ENCODE measurements around the gene EXTL1.

The EXTL1 gene

DNA sequence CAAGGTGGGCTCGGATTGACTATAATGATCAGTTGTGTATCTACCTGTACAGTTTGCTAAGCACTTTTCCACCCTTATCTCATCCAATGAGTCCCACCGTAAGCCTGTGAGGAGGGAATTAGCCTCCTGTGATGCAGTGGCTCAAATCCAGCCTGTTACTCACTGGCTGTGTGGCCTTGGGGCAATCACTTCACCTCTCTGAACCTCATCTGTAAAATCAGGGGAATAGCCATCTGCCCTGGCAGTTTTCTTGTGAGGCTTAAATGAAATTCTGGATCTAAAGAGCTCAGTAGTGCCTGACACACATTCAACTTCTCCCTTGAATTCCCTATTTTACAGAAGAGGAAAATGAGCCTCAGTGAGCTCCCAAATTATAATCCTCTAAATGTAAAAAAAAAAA lies 7.4 kb upstream of the EXTL1 start:
- H3K9me3 Mint-ChIP-seq, result no peaks in the 10 kb centered on the region
- no peak overlapping the region for H3K4me3 Mint-ChIP-seq
- DNase-seq (ENCODE audit: low spot score in 2 of 2) (no peak), ATAC-seq (no peak)
- H3K27ac Mint-ChIP-seq, result no peak overlapping the region
- H3K36me3 Mint-ChIP-seq, result peaks cover 4% of the 10 kb centered on the region
- peaks cover 5% of the 10 kb centered on the region for H3K4me1 Mint-ChIP-seq

DNA sequence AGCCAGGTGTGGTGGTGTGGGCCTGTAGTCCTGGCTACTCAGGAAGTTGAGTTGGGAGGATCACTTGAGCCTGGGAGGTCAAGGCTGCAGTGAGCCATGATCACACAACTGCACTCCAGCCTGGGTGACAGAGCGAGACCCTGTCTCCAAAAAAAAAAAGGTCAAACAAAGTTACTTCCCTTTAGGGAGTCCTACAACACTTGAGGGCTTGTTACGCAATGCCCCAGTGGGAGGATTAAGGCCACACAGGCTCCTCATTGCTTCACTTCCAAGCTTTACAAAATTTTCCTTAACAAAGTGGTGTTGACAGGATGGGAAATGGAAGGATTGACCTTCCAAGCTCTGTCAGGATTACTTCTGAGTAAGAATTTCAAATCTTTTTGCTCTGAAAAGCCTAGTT lies 6.2 kb upstream of the EXTL1 start:
- DNase-seq (ENCODE audit: low spot score in 2 of 2) (no peak), ATAC-seq (no peak)
- peaks cover 4% of the 10 kb centered on the region for H3K36me3 Mint-ChIP-seq
- H3K4me1 Mint-ChIP-seq, result peaks cover 8% of the 10 kb centered on the region
- H3K27ac Mint-ChIP-seq, result no peak overlapping the region
- no peak overlapping the region for H3K4me3 Mint-ChIP-seq
- no peaks in the 10 kb centered on the region for H3K9me3 Mint-ChIP-seq

DNA sequence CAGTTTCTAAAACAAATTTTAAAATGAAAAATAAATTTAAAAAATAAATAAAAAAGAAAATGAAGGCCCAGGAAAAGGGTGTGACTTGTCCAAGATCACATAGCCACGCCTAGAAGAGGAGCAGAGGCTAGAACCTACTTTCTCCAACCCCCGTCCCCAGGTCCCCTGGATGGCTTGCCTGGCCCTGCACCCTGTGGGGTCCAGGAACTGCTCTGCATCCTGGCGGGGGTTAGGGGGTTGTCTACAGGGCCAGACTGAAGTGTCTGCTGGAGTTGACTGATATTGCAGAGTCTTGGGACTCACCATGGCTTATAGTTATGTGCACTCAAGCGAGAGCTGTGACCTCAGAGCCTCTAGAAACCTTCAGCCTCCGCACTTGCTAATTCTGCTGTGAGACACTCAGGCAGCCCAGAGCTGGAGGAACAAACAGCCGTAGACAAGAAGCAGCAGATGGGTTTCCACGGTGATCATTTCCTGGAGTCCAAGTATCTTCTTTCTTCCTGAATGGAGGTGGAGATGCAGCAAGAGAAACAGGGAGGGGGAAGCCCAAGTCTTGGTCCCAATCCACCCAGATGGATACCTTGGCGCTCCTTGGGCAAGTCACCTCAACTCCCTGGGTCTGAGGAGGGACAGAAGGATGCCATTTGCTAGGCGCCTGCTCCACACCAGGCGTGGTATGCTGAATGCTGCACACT lies 5.2 kb upstream of the EXTL1 start:
- ATAC-seq, result no peak
- H3K9me3 Mint-ChIP-seq, result no peaks in the 10 kb centered on the region

DNA sequence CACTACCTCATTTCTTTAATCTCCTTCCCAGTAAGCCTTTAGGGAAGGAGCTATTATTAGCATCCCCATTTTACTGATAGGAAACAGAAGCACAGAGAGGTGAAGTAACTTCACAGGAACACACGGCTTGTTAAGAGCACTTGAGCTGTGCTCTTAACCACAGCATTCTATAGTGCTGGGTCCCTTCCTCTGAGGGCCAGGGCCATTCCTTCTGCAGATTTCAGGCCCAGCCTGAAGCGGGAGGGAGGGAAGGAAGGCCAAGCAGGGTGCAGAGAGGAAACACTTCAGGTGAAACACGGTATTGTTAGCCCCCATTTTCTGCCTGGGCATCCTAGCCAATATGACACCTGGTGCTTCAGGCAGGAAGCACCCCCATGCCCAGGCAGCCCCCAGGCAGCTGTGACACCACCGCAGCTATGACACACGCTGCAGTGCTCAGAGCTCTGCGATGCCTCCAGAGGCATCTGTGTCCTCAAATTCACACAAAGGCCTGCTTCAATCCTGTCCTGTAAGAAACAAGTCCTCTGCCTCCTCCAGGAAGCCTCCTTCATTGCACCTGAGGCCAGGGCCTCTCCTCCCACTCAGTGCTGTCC lies 4.5 kb upstream of the EXTL1 start:
- no peak overlapping the region for H3K27ac Mint-ChIP-seq
- H3K9me3 Mint-ChIP-seq, result no peaks in the 10 kb centered on the region
- no peak overlapping the region for H3K4me3 Mint-ChIP-seq
- H3K36me3 Mint-ChIP-seq, result peaks cover 4% of the 10 kb centered on the region
- peaks cover 8% of the 10 kb centered on the region for H3K4me1 Mint-ChIP-seq
- ATAC-seq (no peak), DNase-seq (ENCODE audit: low spot score in 2 of 2) (no peak)

More for the DNA sequence above, 5.2 kb upstream of the EXTL1 start:
- H3K4me1 Mint-ChIP-seq, result peaks cover 8% of the 10 kb centered on the region
- peaks cover 4% of the 10 kb centered on the region for H3K36me3 Mint-ChIP-seq
- no peak for DNase-seq (ENCODE audit: low spot score in 2 of 2)
- no peak overlapping the region for H3K27ac Mint-ChIP-seq
- no peak overlapping the region for H3K4me3 Mint-ChIP-seq

DNA sequence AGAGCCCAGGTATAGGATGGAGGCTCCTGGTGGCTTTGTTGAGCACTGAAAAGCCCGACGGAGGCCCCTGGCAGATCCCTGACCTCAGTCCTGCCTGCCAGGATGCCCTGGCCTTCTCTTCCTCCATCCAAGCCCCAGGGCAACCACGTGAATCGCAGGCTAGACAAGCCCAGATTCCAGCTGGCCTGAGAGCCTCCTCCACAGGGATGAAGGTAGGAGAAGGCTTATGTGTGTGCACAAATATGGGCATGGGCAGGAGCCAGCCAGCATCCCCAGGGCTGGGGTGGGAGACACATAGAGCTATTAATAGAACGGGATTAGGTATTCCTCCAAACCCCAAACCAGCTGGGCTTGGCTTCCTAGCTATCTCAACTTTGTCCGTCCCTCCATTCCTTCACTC lies 4.0 kb upstream of the EXTL1 start:
- no peak for DNase-seq (ENCODE audit: low spot score in 2 of 2)
- no peak for ATAC-seq
- Mint-ChIP-seq H3K4me1 (peaks cover 8% of the 10 kb centered on the region), H3K4me3 (no peak overlapping the region), H3K27ac (no peak overlapping the region), H3K36me3 (peaks cover 4% of the 10 kb centered on the region), H3K9me3 (no peaks in the 10 kb centered on the region)

DNA sequence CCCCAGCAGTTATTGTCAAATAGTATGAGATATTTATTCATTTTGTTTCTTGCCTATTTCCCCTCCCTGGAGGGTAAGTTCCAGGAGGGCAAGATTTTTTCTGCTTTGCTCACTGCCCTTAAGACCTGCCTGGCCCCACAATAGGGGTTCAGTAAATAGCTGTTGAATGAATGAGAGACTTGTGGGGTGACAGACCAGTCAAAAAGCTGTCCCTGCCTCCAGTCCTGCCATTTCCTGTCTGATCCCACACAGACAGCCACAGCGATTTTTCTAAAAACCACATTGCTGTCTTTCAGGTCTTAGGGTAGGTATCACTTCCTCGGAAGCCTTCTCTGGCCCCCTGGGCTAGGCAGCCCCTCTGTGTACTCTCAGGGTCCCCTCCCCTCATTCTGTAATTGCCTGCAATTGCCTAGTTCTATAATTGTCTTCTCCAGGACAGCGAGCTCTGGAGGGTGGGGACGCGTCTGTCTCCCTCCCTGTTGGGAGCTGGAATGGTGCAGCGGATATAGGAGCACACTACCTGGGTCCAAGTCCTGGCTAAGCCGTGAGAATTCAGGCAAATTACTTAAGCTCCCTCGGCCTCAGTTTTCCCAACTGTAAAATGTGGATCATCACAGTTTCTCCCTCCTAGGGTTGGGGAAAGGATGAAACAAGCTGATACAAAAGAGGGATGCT lies 1.8 kb upstream of the EXTL1 start:
- no peak for ATAC-seq
- H3K4me1 Mint-ChIP-seq, result peaks cover 8% of the 10 kb centered on the region
- peaks cover 4% of the 10 kb centered on the region for H3K36me3 Mint-ChIP-seq
- no peak overlapping the region for H3K4me3 Mint-ChIP-seq
- no peaks in the 10 kb centered on the region for H3K9me3 Mint-ChIP-seq
- no peak overlapping the region for H3K27ac Mint-ChIP-seq
- no peak for DNase-seq (ENCODE audit: low spot score in 2 of 2)

DNA sequence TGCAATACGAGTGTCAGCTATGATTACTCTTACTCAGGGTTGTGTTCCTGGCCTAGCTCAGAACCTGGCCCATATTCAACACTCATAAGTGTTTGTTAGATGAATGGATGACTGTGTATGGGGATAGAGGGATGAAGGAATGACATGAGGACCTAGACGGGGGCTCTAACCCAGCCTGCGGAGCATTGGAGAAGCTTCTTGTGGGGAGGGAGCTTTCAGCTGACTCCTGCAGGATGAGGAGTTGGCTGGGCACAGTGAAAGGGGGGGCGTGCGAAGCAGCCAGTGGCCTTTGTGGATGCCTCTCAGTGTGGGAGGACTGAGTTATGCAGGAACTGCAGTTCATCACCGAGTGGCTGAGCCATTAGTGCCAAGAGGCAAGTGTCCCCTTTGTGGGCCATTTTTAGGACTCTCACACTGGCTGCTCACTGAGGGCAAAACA lies 1.2 kb upstream of the EXTL1 start:
- H3K4me3 Mint-ChIP-seq, result no peak overlapping the region
- DNase-seq (ENCODE audit: low spot score in 2 of 2) (no peak), ATAC-seq (no peak)
- peaks cover 8% of the 10 kb centered on the region for H3K4me1 Mint-ChIP-seq
- H3K27ac Mint-ChIP-seq, result no peak overlapping the region
- H3K36me3 Mint-ChIP-seq, result peaks cover 4% of the 10 kb centered on the region
- no peaks in the 10 kb centered on the region for H3K9me3 Mint-ChIP-seq

DNA sequence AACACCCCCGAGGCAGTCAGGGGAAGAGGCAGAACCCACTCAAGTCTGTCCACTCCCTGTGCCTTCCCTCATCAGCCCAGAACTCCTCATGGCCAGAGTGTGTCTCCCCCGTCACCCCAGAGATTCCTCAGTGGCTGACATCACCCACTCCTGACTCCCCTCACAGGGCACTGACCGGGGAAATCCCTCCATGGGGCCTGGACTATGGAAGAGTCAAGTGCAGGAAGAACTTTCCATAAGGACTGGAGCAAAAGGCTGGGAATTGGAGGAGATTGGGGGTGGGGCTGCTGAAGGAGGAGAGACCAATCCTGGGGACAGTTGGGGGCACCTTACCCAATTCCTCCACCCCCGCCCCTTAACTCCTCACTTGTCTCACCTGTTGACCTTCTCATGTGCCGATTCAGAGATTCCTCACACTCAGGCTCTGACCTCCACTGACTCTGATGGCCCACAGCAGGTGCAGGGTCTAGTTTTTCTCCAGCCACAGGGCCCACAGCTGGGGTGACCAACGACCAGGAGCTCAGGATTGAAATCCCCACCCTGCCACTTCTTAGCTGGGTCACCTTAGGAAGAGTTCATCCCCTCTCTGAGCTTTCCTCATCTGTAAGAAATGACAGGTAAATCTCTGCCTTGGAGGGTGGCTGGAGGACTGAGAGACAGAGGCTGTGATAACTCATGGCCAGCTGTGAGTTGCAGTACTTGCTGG lies 481 bp upstream of the EXTL1 start:
- Mint-ChIP-seq H3K4me3 (no peak overlapping the region), H3K4me1 (peaks cover 8% of the 10 kb centered on the region), H3K9me3 (no peaks in the 10 kb centered on the region), H3K36me3 (peaks cover 4% of the 10 kb centered on the region), H3K27ac (peak overlapping the region; percentile 29)
- ATAC-seq (no peak), DNase-seq (ENCODE audit: low spot score in 2 of 2) (no peak)

DNA sequence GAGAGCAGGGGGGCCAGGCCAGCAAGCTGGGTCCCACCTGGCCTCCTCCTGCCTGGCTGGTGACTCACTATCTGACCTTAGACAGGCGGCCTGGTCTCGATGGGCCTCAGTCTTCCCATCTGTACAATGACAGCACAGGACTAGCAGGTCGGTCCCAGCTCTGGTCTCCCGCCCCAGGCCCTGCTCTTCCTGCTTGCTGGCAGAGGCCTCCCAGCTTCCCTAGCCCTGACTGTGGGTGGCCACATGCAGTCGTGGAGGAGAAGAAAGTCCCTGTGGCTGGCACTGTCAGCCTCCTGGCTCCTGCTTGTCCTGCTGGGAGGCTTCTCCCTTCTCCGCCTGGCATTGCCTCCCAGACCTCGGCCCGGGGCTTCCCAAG lies 817 bp downstream of the EXTL1 start:
- peak overlapping the region; percentile 32 for H3K27ac Mint-ChIP-seq
- DNase-seq (ENCODE audit: low spot score in 2 of 2) (no peak), ATAC-seq (no peak)
- peaks cover 4% of the 10 kb centered on the region for H3K36me3 Mint-ChIP-seq
- no peaks in the 10 kb centered on the region for H3K9me3 Mint-ChIP-seq
- peaks cover 8% of the 10 kb centered on the region for H3K4me1 Mint-ChIP-seq
- no peak overlapping the region for H3K4me3 Mint-ChIP-seq

DNA sequence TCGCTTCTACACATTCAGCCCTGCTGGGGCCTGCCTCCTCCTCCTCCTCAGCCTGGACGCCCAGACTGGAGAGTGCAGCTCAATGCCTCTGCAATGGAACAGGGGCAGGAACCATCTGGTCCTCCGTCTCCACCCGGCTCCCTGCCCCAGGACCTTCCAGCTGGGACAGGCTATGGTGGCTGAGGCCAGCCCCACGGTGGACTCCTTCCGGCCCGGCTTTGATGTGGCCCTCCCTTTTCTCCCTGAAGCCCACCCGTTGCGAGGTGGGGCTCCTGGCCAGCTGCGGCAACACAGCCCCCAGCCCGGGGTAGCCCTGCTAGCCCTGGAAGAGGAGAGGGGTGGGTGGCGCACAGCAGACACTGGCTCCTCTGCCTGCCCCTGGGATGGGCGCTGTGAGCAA lies 1.4 kb downstream of the EXTL1 start:
- DNase-seq (ENCODE audit: low spot score in 2 of 2) (no peak), ATAC-seq (no peak)
- H3K4me1 Mint-ChIP-seq, result peaks cover 8% of the 10 kb centered on the region
- no peak overlapping the region for H3K4me3 Mint-ChIP-seq
- H3K9me3 Mint-ChIP-seq, result no peaks in the 10 kb centered on the region
- H3K36me3 Mint-ChIP-seq, result peaks cover 4% of the 10 kb centered on the region
- H3K27ac Mint-ChIP-seq, result peak overlapping the region; percentile 32

DNA sequence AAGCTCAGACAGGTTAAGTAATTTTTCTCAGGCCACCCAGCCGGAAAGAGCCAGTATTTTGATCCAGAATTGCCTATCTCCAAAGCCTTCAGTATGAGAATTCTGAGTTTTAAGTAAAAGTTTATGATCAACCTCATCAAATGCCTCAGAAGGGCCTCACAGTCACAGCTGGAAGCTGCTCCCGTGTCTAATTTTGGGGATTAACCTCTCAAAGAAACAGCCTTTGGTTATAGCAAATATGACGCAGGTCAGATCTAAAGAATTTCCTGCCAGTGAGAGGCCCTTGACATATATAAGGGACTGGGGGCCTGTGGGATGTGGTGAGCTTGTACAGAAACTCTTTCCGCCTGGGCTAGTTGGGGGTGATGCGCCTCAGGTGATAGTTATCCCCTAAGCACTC lies 2.3 kb downstream of the EXTL1 start:
- H3K4me3 Mint-ChIP-seq, result no peak overlapping the region
- H3K4me1 Mint-ChIP-seq, result peaks cover 8% of the 10 kb centered on the region
- no peaks in the 10 kb centered on the region for H3K36me3 Mint-ChIP-seq
- DNase-seq (ENCODE audit: low spot score in 2 of 2) (no peak), ATAC-seq (no peak)
- H3K9me3 Mint-ChIP-seq, result no peaks in the 10 kb centered on the region
- H3K27ac Mint-ChIP-seq, result no peak overlapping the region

DNA sequence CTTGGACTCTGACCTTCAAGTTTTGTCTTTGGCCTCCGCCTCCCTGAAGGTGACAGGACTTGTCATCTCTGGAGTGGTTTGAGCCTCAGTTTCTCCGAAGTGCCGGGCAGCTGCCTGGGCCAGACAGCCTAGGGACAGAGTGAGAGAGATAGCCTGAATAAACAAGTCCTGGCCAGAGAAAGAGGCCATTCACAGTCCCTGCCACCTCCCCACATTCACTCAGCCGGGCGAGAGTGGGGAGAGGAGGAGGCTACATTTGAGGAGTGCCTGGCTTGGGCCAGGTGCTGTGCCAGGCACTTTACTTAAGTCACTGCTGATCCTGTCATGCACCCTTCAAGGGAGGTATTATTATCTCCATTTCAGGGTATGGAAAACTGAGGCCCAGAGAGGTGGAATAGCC lies 3.5 kb downstream of the EXTL1 start:
- no peak overlapping the region for H3K27ac Mint-ChIP-seq
- ATAC-seq (no peak), DNase-seq (ENCODE audit: low spot score in 2 of 2) (no peak)
- H3K4me1 Mint-ChIP-seq, result peaks cover under 1% of the 10 kb centered on the region
- no peaks in the 10 kb centered on the region for H3K36me3 Mint-ChIP-seq
- H3K9me3 Mint-ChIP-seq, result no peaks in the 10 kb centered on the region
- no peak overlapping the region for H3K4me3 Mint-ChIP-seq

DNA sequence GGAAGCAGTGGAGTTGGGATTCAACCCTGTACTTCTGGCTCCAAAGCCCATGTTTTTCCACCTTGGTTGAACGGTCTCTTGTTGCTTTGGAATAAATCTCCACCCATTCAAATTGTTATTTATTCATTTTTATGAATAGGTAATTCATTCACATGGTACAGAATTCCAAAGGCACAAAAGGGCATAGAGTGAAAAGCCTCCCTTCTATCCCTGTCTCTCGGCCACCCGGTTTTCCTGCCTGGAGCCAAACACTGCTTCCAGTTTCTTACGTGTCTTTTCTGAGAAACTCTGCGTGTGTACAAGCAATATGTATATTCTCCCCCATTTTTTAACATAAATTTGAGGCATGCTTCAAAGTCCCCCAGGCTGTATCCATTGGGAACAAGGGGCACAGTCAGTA lies 3.9 kb downstream of the EXTL1 start:
- Mint-ChIP-seq H3K9me3 (no peaks in the 10 kb centered on the region), H3K36me3 (no peaks in the 10 kb centered on the region), H3K27ac (no peak overlapping the region), H3K4me1 (no peaks in the 10 kb centered on the region), H3K4me3 (no peak overlapping the region)
- no peak for ATAC-seq
- DNase-seq (ENCODE audit: low spot score in 2 of 2), result no peak

DNA sequence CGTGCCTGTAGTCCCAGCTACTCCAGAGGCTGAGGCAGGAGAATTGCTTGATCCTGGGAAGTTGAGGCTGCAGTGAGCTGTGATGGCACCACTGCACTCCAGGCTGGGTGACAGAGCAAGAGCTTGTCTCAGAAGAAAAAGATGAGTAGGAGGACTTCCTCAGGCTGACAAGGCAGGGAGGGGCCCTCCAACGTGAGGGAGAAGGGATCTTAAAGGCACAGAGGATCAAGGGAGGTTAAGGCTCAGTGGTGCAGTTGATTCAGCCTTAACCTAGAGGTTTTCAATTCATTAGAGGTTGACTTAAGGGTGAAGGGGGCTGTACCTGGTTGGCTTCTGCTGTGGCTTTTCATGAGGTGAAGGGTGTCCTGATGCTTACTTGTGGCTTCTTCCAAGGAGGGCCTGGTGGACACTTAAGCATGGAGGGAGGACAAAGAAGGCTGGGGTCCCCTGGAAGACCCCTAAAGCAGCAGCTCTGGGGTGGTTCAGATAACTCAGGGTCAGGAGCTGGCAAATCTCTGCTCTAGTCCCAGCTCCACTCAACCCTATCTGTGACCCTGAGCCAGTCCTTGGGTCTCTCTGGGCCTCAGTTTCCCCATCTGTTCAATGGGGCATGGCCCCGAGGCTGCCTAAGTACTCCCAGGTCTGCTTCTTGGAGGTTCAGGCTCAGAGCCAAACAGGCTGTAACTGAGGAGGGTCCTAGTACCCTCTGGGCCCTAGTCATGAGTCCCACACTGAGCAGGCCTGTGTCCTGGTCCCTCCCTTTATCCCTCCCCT lies 6.3 kb downstream of the EXTL1 start:
- H3K27ac Mint-ChIP-seq, result no peak overlapping the region
- H3K4me3 Mint-ChIP-seq, result no peak overlapping the region
- H3K4me1 Mint-ChIP-seq, result no peaks in the 10 kb centered on the region
- DNase-seq (ENCODE audit: low spot score in 2 of 2) (no peak), ATAC-seq (peak; percentile 39)
- no peaks in the 10 kb centered on the region for H3K36me3 Mint-ChIP-seq
- no peaks in the 10 kb centered on the region for H3K9me3 Mint-ChIP-seq

DNA sequence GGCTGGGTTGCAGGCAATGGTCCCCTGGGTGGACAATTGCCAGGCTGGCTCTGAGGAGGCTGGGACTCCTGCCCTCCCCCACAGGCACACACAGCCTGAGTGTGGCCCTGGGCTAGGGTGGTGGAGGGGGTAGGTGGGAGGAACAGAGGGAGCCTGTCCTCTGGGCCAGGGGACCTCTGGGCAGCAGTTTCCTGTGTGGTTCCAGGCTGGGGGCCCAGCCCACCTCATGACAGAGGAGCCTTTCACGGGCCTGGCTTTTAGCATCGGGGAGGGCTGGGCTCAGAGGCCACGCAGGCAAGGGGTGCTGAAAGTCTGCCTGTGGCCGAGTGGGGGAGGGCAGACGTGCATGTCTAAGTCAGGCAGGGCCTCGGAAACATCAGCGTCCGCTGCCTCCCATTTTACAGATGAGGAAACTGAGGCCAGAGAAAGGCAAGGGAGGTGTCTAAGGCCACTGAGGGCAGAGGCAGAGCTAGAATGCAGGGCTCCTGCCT lies 7.0 kb downstream of the EXTL1 start:
- no peak overlapping the region for H3K4me3 Mint-ChIP-seq
- no peak overlapping the region for H3K27ac Mint-ChIP-seq
- DNase-seq (ENCODE audit: low spot score in 2 of 2) (no peak), ATAC-seq (no peak)
- no peaks in the 10 kb centered on the region for H3K36me3 Mint-ChIP-seq
- no peaks in the 10 kb centered on the region for H3K9me3 Mint-ChIP-seq
- H3K4me1 Mint-ChIP-seq, result no peaks in the 10 kb centered on the region
